Raji (cell line): ENCODE measurements around the gene SLC19A1.

Experiments
- POLR2A ChIP-seq: IDR thresholded peaks from 2 replicates; pipeline ENCODE4 v1.6.1; 2011; ENCODE audit warnings: low read depth, low read length, control low read depth; ENCODE audit not compliant: insufficient read depth

The SLC19A1 gene

GRCh38 chr21:45481977-45482898 is 60.0 kb downstream of the SLC19A1 start:
- no peak for TF ChIP-seq POLR2A

- no peak for TF ChIP-seq POLR2A
Observed at GRCh38 chr21:45481566-45481965, 60.7 kb downstream of the SLC19A1 start.

GRCh38 chr21:45480701-45481500 is 61.3 kb downstream of the SLC19A1 start:
- no peak for TF ChIP-seq POLR2A

GRCh38 chr21:45479691-45480675 is 62.3 kb downstream of the SLC19A1 start:
- no peak for TF ChIP-seq POLR2A

GRCh38 chr21:45478816-45479669 is 63.2 kb downstream of the SLC19A1 start:
- TF ChIP-seq POLR2A, result no peak

- no peak for TF ChIP-seq POLR2A
Observed at GRCh38 chr21:45478115-45478801, 64.0 kb downstream of the SLC19A1 start.

- no peak for TF ChIP-seq POLR2A
Observed at GRCh38 chr21:45477176-45478114, 64.8 kb downstream of the SLC19A1 start.

- no peak for TF ChIP-seq POLR2A
Observed at GRCh38 chr21:45476582-45476981, 65.7 kb downstream of the SLC19A1 start.

GRCh38 chr21:45475797-45476570 is 66.3 kb downstream of the SLC19A1 start:
- no peak for TF ChIP-seq POLR2A

GRCh38 chr21:45475004-45475685 is 67.1 kb downstream of the SLC19A1 start:
- TF ChIP-seq POLR2A, result no peak
